ENCODE measurements around the gene FMNL1.

Gene FMNL1

GRCh38 chr17:45270828-45271418 is 49.2 kb downstream of the FMNL1 start:
- Mint-ChIP-seq H3K27me3 (no peaks in the 10 kb centered on the region), H3K27ac (peak overlapping the region; percentile 72), H3K9me3 (ENCODE audit: low read depth) (no peaks in the 10 kb centered on the region), H3K36me3 (peaks cover 2% of the 10 kb centered on the region), H3K4me3 (no peak overlapping the region), H3K4me1 (ENCODE audit: low read depth) (peaks cover 15% of the 10 kb centered on the region)

GRCh38 chr17:45271603-45272002 is 49.9 kb downstream of the FMNL1 start:
- no peak overlapping the region for H3K4me3 Mint-ChIP-seq
- H3K36me3 Mint-ChIP-seq = peaks cover 2% of the 10 kb centered on the region
- no peaks in the 10 kb centered on the region for H3K9me3 Mint-ChIP-seq (ENCODE audit: low read depth)
- H3K27me3 Mint-ChIP-seq = no peaks in the 10 kb centered on the region
- H3K4me1 Mint-ChIP-seq (ENCODE audit: low read depth) = peaks cover 15% of the 10 kb centered on the region
- H3K27ac Mint-ChIP-seq = peak overlapping the region; percentile 16

GRCh38 chr17:45273551-45273957 is 51.9 kb downstream of the FMNL1 start:
- H3K36me3 Mint-ChIP-seq = no peaks in the 10 kb centered on the region
- no peaks in the 10 kb centered on the region for H3K27me3 Mint-ChIP-seq
- H3K9me3 Mint-ChIP-seq (ENCODE audit: low read depth) = no peaks in the 10 kb centered on the region
- peak overlapping the region; percentile 68 for H3K27ac Mint-ChIP-seq
- H3K4me3 Mint-ChIP-seq = no peak overlapping the region
- H3K4me1 Mint-ChIP-seq (ENCODE audit: low read depth) = peaks cover 26% of the 10 kb centered on the region

- Mint-ChIP-seq H3K36me3 (no peaks in the 10 kb centered on the region), H3K27me3 (no peaks in the 10 kb centered on the region), H3K4me3 (no peak overlapping the region), H3K4me1 (ENCODE audit: low read depth) (peaks cover 26% of the 10 kb centered on the region), H3K27ac (no peak overlapping the region), H3K9me3 (ENCODE audit: low read depth) (no peaks in the 10 kb centered on the region)
Measured at GRCh38 chr17:45274033-45274432, 52.3 kb downstream of the FMNL1 start.

- Mint-ChIP-seq H3K27ac (no peak overlapping the region), H3K4me3 (no peak overlapping the region), H3K36me3 (no peaks in the 10 kb centered on the region), H3K4me1 (ENCODE audit: low read depth) (peaks cover 14% of the 10 kb centered on the region), H3K27me3 (no peaks in the 10 kb centered on the region), H3K9me3 (ENCODE audit: low read depth) (no peaks in the 10 kb centered on the region)
Measured at GRCh38 chr17:45276031-45276430, 54.3 kb downstream of the FMNL1 start.

- Mint-ChIP-seq H3K4me3 (no peak overlapping the region), H3K4me1 (ENCODE audit: low read depth) (peaks cover 13% of the 10 kb centered on the region), H3K27ac (peak overlapping the region; percentile 70), H3K27me3 (no peaks in the 10 kb centered on the region), H3K9me3 (ENCODE audit: low read depth) (no peaks in the 10 kb centered on the region), H3K36me3 (no peaks in the 10 kb centered on the region)
Measured at GRCh38 chr17:45277216-45277849, 55.6 kb downstream of the FMNL1 start.

- Mint-ChIP-seq H3K9me3 (ENCODE audit: low read depth) (no peaks in the 10 kb centered on the region), H3K4me1 (ENCODE audit: low read depth) (peaks cover 15% of the 10 kb centered on the region), H3K27ac (peak overlapping the region; percentile 70), H3K36me3 (no peaks in the 10 kb centered on the region), H3K4me3 (no peak overlapping the region), H3K27me3 (no peaks in the 10 kb centered on the region)
Measured at GRCh38 chr17:45277992-45278391, 56.3 kb downstream of the FMNL1 start.

GRCh38 chr17:45279898-45280297 is 58.2 kb downstream of the FMNL1 start:
- peak overlapping the region; percentile 34 for H3K27ac Mint-ChIP-seq
- H3K9me3 Mint-ChIP-seq (ENCODE audit: low read depth) = no peaks in the 10 kb centered on the region
- peaks cover 24% of the 10 kb centered on the region for H3K4me1 Mint-ChIP-seq (ENCODE audit: low read depth)
- H3K4me3 Mint-ChIP-seq = no peak overlapping the region
- peaks cover 2% of the 10 kb centered on the region for H3K36me3 Mint-ChIP-seq
- H3K27me3 Mint-ChIP-seq = no peaks in the 10 kb centered on the region

- Mint-ChIP-seq H3K4me1 (ENCODE audit: low read depth) (peaks cover 16% of the 10 kb centered on the region), H3K27ac (peak overlapping the region; percentile 75), H3K36me3 (peaks cover 2% of the 10 kb centered on the region), H3K4me3 (no peak overlapping the region), H3K9me3 (ENCODE audit: low read depth) (no peaks in the 10 kb centered on the region), H3K27me3 (no peaks in the 10 kb centered on the region)
Measured at GRCh38 chr17:45282683-45283644, 61.3 kb downstream of the FMNL1 start.

- Mint-ChIP-seq H3K27me3 (no peaks in the 10 kb centered on the region), H3K4me1 (ENCODE audit: low read depth) (peaks cover 13% of the 10 kb centered on the region), H3K4me3 (no peak overlapping the region), H3K36me3 (peaks cover 2% of the 10 kb centered on the region), H3K27ac (peak overlapping the region; percentile 75), H3K9me3 (ENCODE audit: low read depth) (no peaks in the 10 kb centered on the region)
Measured at GRCh38 chr17:45283711-45284110, 62.0 kb downstream of the FMNL1 start.

- no peaks in the 10 kb centered on the region for H3K9me3 Mint-ChIP-seq (ENCODE audit: low read depth)
- H3K4me3 Mint-ChIP-seq = no peak overlapping the region
- H3K4me1 Mint-ChIP-seq (ENCODE audit: low read depth) = peaks cover 13% of the 10 kb centered on the region
- peak overlapping the region; percentile 72 for H3K27ac Mint-ChIP-seq
- no peaks in the 10 kb centered on the region for H3K27me3 Mint-ChIP-seq
- peaks cover 2% of the 10 kb centered on the region for H3K36me3 Mint-ChIP-seq
Measured at GRCh38 chr17:45284176-45285140, 62.8 kb downstream of the FMNL1 start.

GRCh38 chr17:45286286-45286685 is 64.6 kb downstream of the FMNL1 start:
- Mint-ChIP-seq H3K27me3 (no peaks in the 10 kb centered on the region), H3K4me3 (no peak overlapping the region), H3K27ac (no peak overlapping the region)

GRCh38 chr17:45287526-45288500 is 66.1 kb downstream of the FMNL1 start:
- H3K27me3 Mint-ChIP-seq = no peaks in the 10 kb centered on the region
- H3K27ac Mint-ChIP-seq = peak overlapping the region; percentile 78
- peaks cover 2% of the 10 kb centered on the region for H3K36me3 Mint-ChIP-seq
- no peaks in the 10 kb centered on the region for H3K9me3 Mint-ChIP-seq (ENCODE audit: low read depth)
- no peak overlapping the region for H3K4me3 Mint-ChIP-seq
- H3K4me1 Mint-ChIP-seq (ENCODE audit: low read depth) = peaks cover 23% of the 10 kb centered on the region

More at GRCh38 chr17:45286286-45286685, 64.6 kb downstream of the FMNL1 start:
- H3K4me1 Mint-ChIP-seq (ENCODE audit: low read depth) = peaks cover 13% of the 10 kb centered on the region
- H3K36me3 Mint-ChIP-seq = peaks cover 2% of the 10 kb centered on the region
- no peaks in the 10 kb centered on the region for H3K9me3 Mint-ChIP-seq (ENCODE audit: low read depth)

All from activated naive CD8-positive, alpha-beta T cell (primary cell).